SK-N-MC (cell line): ENCODE data around the gene CEP76.
A peak's percentile ranks its signal among the peaks of the same experiment; 100 is the strongest.

Source experiments
- DNase-seq: peaks from one replicate; pipeline ENCODE4 v3.0.0-alpha.2; 2011; ENCODE audit warnings: low read depth, low spot score
- H3K27ac ChIP-seq: fragments of 200-600 bp; sonication (generic); 2 replicates; pipeline ENCODE4 v1.5.1; 2016; ENCODE audit warnings: mixed run types
- H3K36me3 ChIP-seq: fragments of 200-600 bp; sonication (generic); 2 replicates; pipeline ENCODE4 v1.6.1; 2017; ENCODE audit warnings: antibody characterized with exemption, low read length, mixed read lengths; ENCODE audit not compliant: insufficient read depth
- H3K4me3 ChIP-seq: fragments of 200-600 bp; sonication (generic); 2 replicates; pipeline ENCODE4 v1.5.1; 2016
- H3K9ac ChIP-seq: fragments of 200-600 bp; sonication (generic); 2 replicates; pipeline ENCODE4 v1.8.0; 2017; ENCODE audit warnings: mixed run types, mixed read lengths; ENCODE audit not compliant: insufficient read length
- H3K9me3 ChIP-seq: fragments of 200-600 bp; sonication (generic); 2 replicates; pipeline ENCODE4 v1.6.1; 2017; ENCODE audit warnings: low read depth, mild to moderate bottlenecking, antibody characterized with exemption, low read length, moderate library complexity, mixed read lengths
- EZH2 ChIP-seq: fragments of 200-600 bp; sonication (generic); IDR thresholded peaks from one replicate; pipeline ENCODE4 v1.6.1; 2017; ENCODE audit warnings: antibody characterized with exemption
- FOXP2 ChIP-seq: optimal IDR thresholded peaks from 2 replicates; pipeline ENCODE3; 2011; ENCODE audit warnings: mild to moderate bottlenecking, moderate library complexity; ENCODE audit not compliant: insufficient read depth; ENCODE audit errors: extremely low read length, control extremely low read depth
- POLR2AphosphoS5 ChIP-seq: IDR thresholded peaks from 2 replicates; pipeline ENCODE4 v1.6.1; 2012; ENCODE audit warnings: mild to moderate bottlenecking, low read depth, low read length, borderline replicate concordance

The CEP76 gene

DNA sequence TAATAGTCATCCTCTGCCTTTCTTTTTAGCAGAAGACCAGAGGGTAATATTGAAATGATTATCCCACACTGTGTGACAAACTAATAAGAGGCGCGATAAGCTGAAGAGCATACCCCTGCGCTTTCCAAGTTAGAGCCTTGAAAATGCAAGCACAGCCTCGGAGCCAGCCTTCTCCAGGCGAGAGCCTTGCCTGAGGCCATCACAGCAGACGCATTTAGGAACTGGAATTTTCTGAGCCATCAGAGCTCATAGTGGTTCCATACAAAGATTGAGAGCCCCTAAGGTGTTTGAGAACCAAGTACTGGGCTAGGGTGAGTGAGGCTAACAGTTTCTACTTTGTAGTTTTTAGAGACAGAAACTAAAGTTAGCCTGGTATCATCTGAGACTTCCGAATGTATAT lies 20.2 kb upstream of the CEP76 start:
- no peak for DNase-seq
- TF ChIP-seq POLR2AphosphoS5 (no peak), EZH2 (no peak), FOXP2 (no peak)
- Histone ChIP-seq H3K9me3 (no peaks in the 10 kb centered on the region), H3K9ac (no peak overlapping the region), H3K4me3 (no peak overlapping the region), H3K27ac (peak overlapping the region; percentile 60), H3K36me3 (peaks cover 63% of the 10 kb centered on the region)

DNA sequence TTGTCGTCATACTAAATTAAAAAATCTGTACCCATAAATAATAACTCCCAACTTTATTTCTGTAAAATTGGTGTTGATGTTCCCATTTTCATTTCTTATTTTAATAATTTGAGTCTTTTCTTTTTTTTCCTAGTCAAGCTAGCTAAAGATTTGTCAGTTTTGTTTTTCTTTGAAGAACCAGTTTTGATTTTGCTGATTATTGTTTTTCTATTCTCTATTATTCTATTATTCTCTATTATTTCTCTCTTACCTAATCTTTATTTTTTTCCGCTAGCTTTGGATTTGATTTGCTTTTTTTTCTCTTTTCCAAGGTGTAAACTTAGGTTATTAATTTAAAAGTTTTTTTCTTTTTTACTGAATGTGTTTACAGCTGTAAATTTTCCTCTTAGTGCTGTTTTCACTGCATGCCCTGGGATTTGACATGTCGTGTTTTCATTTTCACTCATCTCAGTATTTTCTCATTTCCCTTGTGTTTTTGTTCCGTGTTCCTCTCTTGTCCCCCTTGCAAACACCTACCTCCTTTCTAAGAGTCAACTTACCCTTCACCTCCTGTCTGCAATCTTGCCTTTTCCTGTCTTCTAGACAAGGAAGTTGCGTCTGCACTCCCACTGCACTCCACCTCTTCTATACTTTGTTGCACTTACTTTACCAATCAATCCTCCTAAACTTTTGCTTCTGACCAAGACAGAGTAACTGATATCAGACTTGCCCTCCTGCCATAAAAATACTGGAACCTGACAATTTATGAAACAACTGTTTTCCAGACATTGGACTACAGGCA lies 19.2 kb upstream of the CEP76 start:
- TF ChIP-seq FOXP2, result no peak
- no peak for TF ChIP-seq POLR2AphosphoS5
- TF ChIP-seq EZH2, result no peak

GRCh38 chr18:12711446-12711845 lies 8.9 kb upstream of the CEP76 start:
- H3K27ac ChIP-seq, result no peak overlapping the region
- no peaks in the 10 kb centered on the region for H3K9me3 ChIP-seq
- peaks cover 72% of the 10 kb centered on the region for H3K36me3 ChIP-seq
- TF ChIP-seq POLR2AphosphoS5 (no peak), EZH2 (no peak), FOXP2 (no peak)
- no peak for DNase-seq
- H3K9ac ChIP-seq, result no peak overlapping the region
- H3K4me3 ChIP-seq, result no peak overlapping the region

More for the DNA sequence above, 19.2 kb upstream of the CEP76 start:
- no peak for DNase-seq
- Histone ChIP-seq H3K9ac (no peak overlapping the region), H3K27ac (0 out of 2 replicates have a peak overlapping the region, but pooled peaks have one; percentile 60), H3K4me3 (no peak overlapping the region), H3K9me3 (no peaks in the 10 kb centered on the region), H3K36me3 (peaks cover 70% of the 10 kb centered on the region)

DNA sequence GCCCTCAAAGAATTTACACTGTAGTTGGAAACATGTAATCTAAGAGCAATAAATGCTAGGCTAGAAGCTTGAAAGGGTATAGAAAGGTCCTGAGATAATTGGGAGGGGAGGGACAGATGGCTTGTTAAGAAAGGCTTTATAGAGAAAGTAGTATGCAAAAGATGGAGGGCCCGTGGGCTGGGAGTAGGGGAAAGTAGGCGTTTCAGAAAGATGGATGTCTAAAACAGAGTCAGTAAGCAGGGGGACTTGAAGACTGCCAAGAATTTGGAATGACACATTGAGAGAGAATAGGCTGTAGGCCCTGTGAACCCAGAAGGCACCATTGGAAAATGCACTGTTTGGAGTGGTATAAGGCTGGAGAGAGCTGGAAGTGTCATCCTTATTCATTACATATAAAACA lies 1.1 kb upstream of the CEP76 start:
- H3K36me3 ChIP-seq, result peaks cover 50% of the 10 kb centered on the region
- H3K9ac ChIP-seq, result peak overlapping the region; percentile 98
- peak overlapping the region; percentile 82 for H3K4me3 ChIP-seq
- no peaks in the 10 kb centered on the region for H3K9me3 ChIP-seq
- TF ChIP-seq FOXP2 (no peak), EZH2 (no peak), POLR2AphosphoS5 (no peak)
- no peak for DNase-seq
- H3K27ac ChIP-seq, result peak overlapping the region; percentile 96

DNA sequence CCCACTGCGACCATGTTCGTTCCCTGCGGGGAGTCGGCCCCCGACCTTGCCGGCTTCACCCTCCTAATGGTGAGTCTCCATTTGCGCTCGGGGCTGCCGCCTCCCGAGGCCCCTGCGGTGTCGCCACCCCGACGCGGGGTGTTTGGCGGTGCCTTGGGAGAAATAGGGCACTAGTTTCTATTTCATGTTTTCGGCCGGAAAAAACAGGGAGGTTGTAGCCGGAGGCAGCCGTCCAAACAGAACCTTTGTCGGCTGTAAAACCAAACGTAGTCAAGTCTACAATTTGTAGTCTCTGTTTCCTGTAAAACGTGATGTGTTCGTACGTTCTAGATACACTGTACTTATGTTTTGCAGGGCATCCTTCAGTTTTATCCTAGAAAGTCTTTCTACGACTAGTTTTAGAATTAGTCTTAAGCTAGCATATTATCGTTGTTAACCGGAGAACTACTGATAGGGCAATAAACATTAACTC lies 609 bp upstream of the CEP76 start:
- Histone ChIP-seq H3K4me3 (peak overlapping the region; percentile 82), H3K9ac (peak overlapping the region; percentile 98), H3K9me3 (no peaks in the 10 kb centered on the region), H3K27ac (peak overlapping the region; percentile 96), H3K36me3 (peaks cover 52% of the 10 kb centered on the region)
- no peak for DNase-seq
- no peak for TF ChIP-seq POLR2AphosphoS5
- no peak for TF ChIP-seq FOXP2
- no peak for TF ChIP-seq EZH2

DNA sequence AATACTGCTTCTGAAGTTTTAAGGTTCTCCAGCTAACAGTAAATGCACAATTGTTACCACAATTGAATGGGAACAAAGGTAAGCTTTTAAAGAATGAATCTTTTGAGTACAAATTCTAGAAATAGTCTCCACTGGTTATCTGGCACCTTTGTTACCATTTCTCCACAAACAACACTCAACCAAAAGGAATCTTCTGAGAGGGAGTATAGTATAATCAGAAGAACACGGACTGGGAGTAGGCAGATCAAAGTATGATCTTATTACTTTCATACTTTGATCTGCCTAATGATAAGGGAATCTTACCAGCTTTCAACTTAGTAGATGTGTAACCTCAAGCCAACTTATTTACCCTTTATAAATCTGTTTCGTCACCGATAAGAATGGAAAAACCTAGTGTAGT lies 1.4 kb downstream of the CEP76 start:
- Histone ChIP-seq H3K36me3 (peaks cover 46% of the 10 kb centered on the region), H3K4me3 (peak overlapping the region; percentile 82), H3K27ac (no peak overlapping the region), H3K9ac (peak overlapping the region; percentile 98), H3K9me3 (no peaks in the 10 kb centered on the region)
- TF ChIP-seq EZH2, result no peak
- no peak for TF ChIP-seq POLR2AphosphoS5
- TF ChIP-seq FOXP2, result no peak
- no peak for DNase-seq

DNA sequence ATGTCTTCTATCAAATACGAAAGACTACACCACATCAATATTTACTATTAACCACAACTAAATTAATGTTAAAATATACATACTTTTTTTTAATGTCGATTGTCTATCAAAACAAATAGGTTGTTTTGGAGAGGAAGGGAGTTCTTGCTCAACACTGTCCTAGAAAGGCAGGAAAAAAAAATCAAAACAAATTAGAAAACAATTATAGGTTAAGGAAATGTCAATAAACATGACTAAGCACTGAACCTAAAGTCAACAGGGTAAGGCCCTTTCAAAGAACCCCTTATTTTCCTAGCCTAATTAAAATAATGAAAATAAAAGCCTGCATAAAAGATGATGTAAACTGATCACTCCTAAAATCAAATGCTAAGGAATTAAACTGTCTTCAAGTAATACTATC lies 2.8 kb downstream of the CEP76 start:
- Histone ChIP-seq H3K9ac (no peak overlapping the region), H3K9me3 (no peaks in the 10 kb centered on the region), H3K4me3 (no peak overlapping the region), H3K36me3 (peaks cover 37% of the 10 kb centered on the region), H3K27ac (no peak overlapping the region)
- TF ChIP-seq POLR2AphosphoS5 (no peak), FOXP2 (no peak), EZH2 (no peak)
- DNase-seq, result no peak

- no peak overlapping the region for H3K27ac ChIP-seq
- no peak for DNase-seq
- TF ChIP-seq EZH2 (no peak), POLR2AphosphoS5 (no peak), FOXP2 (no peak)
- peaks cover 21% of the 10 kb centered on the region for H3K36me3 ChIP-seq
- no peaks in the 10 kb centered on the region for H3K9me3 ChIP-seq
- no peak overlapping the region for H3K9ac ChIP-seq
- H3K4me3 ChIP-seq, result no peak overlapping the region
Observed at GRCh38 chr18:12694032-12694431, 8.5 kb downstream of the CEP76 start.

DNA sequence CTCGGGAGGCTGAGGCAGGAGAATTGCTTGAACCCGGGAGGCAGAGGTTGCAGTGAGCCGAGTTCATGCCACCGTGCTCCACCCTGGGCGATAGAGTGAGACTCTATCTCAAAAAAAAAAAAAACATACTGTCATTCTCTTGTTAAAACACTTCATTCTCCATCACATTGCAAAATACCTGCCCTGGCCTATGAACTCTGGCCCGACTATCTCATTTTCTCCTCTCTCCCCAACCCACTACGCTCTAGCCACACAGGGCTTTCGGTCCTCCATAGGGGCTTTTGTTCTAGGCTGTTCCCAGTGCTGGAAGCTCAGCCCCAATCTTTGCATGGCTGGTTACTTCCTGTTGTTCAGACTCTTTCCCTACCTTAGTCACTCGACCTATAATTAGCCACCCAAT lies 10.3 kb downstream of the CEP76 start:
- H3K9ac ChIP-seq, result no peak overlapping the region
- peaks cover 6% of the 10 kb centered on the region for H3K36me3 ChIP-seq
- no peak for DNase-seq
- no peak overlapping the region for H3K27ac ChIP-seq
- no peak overlapping the region for H3K4me3 ChIP-seq
- no peak for TF ChIP-seq POLR2AphosphoS5
- no peak for TF ChIP-seq FOXP2
- no peak for TF ChIP-seq EZH2
- H3K9me3 ChIP-seq, result no peaks in the 10 kb centered on the region
